ENCODE measurements around the gene MFN2.

GRCh38 chr1:11963622-11964021, 16.6 kb upstream of the MFN2 start:
- TF ChIP-seq POLR2AphosphoS5 (IDR thresholded peaks at IDR 0.05; ENCODE audit: low read depth, low read length) (no peak), MAX (IDR thresholded peaks at IDR 0.05; ENCODE audit: low read depth) (no peak), YY1 (IDR thresholded peaks at IDR 0.05; ENCODE audit: low read depth) (no peak), CTCF (IDR thresholded peaks at IDR 0.05) (no peak), REST (IDR thresholded peaks at IDR 0.05; ENCODE audit: low read depth, low read length) (no peak), TAF1 (IDR thresholded peaks at IDR 0.05; ENCODE audit: borderline replicate concordance, low read depth, low read length) (no peak), EP300 (IDR thresholded peaks at IDR 0.05; ENCODE audit: borderline replicate concordance in 1 of 2, low read depth in 1 of 2, low read length in 1 of 2) (no peak), ZBTB33 (IDR thresholded peaks at IDR 0.05; ENCODE audit: borderline replicate concordance, low read depth) (no peak), EZH2phosphoT487 (IDR thresholded peaks at IDR 0.05; ENCODE audit: borderline replicate concordance, low read depth) (no peak), SIN3A (IDR thresholded peaks at IDR 0.05; ENCODE audit: borderline replicate concordance, low read depth, low read length) (no peak), RFX5 (IDR thresholded peaks at IDR 0.05; ENCODE audit: low read length) (no peak)

Data from SK-N-SH (cell line).